HT-29 (cell line): ENCODE results near the gene MIPOL1. TPM values are rescaled to one million over a fixed set of nuclear protein-coding genes. Genes with fewer than 3 reads are reported as not detected.

Experiments used
- DNase-seq: peaks from one replicate; pipeline ENCODE4 v3.0.0-alpha.2; 2015; ENCODE audit warnings: low spot score
- total RNA-seq: library from RNA; depleted of rRNA; stranded (reverse); fragments of >200 nt; shearing (Covaris generic); gene quantifications from 2 replicates; pipeline ENCODE4 v1.2.3, GENCODE V29; 2014

The MIPOL1 gene
- total RNA-seq, 1 experiment from 2014 or later = 0.51 TPM

DNA sequence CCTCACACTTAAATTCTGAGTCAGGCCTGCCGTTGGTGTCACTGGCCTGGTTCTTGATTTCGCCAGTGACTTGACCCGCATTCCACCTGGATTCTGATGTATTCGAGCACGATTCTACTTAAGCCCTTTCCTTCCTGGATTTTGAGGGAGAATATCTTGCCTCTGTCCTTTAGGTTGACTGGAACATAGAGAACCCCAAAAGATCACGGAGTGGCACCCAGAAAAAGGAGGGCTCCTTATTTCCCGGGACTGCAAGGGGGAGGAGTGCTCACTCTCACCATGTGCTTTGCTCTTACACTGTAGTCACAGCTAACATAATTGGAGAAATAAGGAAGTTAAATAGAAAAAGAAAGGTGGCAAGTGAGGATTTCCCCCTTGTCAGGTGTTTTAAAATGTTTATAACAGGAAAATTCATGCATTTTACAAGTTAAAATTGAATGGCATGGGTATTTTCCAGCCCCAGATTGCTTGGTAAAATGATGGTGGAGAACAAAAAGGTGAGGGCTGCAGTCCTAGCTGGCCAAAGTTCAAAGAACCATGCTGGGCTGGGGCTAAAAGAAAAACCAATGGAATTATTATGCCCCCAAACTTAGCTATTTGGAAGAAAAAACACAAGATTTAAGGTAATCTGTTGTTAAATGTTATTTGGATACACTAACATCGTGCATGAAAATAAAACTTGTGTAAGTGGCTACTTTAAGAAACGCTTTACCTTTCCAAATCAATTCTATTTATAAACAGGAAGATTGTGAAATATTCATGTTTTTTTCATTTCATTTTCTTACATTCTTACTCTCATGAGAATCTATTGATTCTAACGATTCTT is 388.4 kb downstream of the MIPOL1 start:
- peak; percentile 69 for DNase-seq

- DNase-seq = no peak
These were observed 389.0 kb downstream of the MIPOL1 start for GRCh38 chr14:37586797-37587130.

DNA sequence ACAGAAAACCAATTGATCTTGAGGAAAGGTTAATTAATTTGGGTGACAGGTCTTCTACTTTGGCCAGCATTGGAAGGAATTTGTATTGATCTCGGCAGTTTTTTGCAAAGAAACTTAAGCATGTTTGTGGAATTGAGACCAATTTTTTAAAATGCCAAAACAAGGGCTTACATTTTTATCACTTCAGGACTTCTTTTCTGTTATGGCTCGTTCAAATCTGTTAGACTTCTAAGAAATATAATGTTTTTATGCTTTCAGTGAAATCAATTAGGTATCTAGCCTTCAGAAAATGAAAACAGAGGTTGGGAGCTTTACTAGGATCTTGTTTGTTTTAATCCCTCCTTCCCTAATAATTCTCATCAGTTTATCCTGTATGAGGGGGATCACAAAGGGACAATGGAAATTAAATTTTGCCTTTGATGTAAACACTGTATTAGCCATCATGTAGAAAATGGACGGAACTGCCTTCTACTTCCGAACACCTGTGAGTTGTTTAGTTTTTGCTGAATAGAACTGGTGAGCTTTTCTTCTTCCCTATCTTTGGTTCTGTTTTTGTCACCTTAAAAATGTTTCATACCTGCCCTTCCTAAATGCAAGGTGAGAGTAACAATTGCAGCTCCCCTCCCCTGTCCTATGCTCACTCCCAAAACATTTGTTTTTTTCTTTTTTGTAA is 389.5 kb downstream of the MIPOL1 start:
- DNase-seq = peak; percentile 68

- DNase-seq = peak; percentile 61
These were observed 390.3 kb downstream of the MIPOL1 start for GRCh38 chr14:37587881-37588666.

- DNase-seq = peak; percentile 61
These were observed 390.9 kb downstream of the MIPOL1 start for GRCh38 chr14:37588667-37588955.

- peak; percentile 64 for DNase-seq
These were observed 391.4 kb downstream of the MIPOL1 start for GRCh38 chr14:37588956-37589714.

- peak; percentile 61 for DNase-seq
These were observed 392.1 kb downstream of the MIPOL1 start for GRCh38 chr14:37589715-37590427.

DNA sequence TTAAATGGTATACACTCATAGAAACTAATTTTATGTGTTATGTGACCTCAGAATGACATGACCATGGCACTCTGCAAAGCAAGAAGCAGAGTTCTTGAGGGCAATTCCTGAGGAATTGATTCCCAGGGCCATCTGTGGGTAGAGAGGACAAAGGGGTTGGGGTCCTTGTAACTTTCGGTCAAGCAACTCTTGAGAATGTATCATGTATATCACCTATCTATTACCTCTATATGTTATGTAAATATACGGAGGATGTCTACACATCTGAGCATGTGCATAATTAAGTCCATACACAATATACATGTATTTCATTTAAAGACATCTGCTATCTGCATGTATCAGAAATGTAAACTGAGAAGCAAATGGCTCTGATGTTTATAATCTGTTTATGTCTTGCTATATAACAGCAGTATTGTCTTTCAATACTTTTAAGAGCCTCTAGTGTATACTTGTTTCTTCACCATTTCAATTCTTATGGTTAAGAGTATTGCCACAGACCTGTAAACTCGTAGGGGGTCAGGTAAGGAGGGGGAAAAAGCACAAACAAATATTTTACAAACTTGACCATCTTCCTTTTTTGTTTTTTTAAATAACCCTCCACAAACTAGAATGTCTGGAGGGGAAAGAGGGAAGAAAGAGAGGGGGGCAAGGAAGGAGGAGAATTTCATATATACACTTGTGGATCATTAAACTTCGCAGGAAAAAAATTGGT is 392.8 kb downstream of the MIPOL1 start:
- DNase-seq = peak; percentile 65

DNA sequence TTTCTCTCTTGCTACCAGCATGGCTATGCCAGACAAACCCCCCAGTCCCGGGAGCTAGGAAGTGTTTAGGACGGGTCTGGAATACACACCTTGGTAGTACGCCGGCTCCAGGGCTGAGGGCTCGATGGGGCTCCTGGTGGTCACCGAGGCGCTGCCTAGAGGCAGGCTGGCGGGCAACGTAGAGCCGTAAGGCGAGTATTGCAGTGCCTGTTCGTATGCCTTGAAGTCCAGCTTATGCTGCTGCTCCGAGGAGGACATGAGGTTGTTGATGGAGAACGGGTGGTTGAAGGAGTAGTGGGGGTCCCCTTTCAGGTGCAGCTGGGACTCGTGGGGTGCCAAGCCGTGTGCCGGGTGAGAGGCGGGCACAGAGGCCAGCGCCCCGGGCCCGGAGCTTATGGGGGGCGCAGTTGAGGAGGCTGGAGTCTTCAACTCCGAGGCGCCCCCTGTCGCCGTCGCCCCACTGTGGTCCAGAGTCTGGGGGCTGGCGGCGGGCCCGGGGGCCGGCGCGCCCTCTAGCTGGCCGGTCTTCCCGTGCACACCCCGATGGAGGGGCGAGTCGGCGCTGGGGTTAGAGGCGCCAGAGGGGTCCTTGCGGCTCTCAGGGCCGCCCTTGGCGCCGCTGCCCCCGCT is 393.7 kb downstream of the MIPOL1 start:
- DNase-seq = peak; percentile 66

DNA sequence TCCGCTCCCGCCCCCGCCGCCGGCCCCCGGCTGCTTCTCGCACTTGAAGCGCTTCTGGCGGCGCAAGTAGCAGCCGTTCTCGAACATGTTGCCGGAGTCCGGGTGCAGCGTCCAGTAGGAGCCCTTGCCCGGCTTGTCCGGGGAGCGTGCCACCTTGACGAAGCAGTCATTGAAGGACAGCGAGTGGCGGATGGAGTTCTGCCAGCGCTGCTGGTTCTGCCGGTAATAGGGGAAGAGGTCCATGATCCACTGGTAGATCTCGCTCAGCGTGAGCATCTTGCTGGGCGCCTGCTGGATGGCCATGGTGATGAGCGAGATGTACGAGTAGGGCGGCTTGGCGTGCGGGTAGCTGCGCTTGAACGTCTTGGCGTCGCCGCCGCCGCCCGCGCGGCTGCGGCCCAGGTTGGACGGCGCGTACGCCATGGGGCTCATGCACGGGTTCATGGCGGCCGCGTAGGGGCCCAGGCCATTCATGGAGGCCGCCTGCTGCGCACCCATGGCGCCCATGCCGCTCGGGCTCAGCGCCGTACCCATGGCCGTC is 394.3 kb downstream of the MIPOL1 start:
- DNase-seq = peak; percentile 62

DNA sequence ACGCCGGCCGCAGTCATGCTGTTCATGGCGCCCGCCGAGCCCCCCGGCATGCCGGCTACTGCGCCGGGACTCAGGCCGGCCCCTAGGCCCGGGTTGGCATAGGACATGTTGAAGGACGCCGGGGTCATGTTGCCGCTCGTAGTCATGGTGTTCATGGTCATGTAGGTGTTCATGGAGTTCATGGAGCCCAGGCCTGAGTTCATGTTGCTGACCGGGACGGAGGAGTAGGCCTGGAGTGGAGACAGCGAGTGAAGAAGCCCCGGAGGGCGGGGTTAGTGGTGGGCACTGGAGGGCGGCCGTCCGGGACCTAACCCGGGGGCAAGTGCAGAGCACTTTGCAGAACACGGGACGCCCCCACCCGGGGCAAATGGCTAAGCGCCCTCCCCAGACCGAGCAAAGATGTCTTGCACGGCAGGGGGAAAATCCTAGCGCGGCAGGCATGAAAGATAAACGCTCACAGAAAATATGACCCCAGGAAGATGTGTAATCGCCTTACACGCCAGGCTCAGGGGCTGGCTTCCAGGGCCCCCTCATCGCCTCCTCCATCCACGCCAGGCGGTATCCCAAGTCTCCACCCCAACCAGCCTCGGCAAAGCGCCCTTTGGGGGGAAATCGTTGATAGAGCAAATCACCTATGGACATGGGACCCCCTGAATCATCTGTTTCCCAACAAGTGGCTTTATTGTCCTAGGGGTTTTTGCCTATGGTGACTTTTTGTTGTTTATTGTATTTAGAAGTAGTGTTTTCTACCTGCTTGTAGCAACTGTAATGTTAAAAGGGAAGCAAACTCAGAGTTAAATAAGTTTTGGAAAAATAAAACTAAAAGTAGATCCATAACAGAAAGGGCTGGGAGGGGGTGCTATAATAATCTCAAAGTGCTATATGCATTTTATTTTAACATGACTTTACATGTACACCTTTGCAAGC is 395.0 kb downstream of the MIPOL1 start:
- DNase-seq = peak; percentile 57

DNA sequence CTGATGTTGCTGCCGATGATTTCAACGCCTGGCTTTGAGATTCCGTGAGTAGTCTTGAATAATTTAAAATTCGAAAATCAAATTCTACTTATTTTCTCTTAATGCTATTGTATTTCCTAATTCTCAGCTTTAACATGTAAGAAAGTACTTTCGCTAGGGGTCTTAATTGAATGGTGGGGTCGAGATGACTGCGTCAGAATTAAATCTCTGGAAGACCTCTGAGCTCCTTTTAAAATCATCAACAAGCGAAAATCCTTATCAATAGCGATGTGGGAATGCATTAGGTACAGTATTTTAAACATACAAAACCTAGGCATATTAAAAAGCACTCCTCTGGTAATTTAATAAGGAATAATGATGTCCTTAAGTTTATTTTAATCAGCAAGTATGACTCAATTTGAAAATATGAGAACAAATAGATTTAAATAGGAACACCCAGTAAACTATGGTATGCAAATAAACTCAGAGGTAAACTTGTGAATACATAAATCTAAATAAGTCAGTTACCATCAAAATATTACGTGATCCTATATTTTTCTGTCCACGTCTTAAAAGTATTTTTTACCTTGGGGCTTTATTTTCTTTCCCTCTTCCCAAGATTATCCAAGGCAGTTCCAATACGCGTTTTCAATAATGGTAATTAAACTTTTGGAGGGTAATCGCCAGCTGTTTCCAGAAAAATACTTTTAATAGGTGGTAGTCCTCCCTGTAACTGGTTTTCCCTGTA is 395.9 kb downstream of the MIPOL1 start:
- DNase-seq = peak; percentile 71

GRCh38 chr14:37594238-37594970 is 396.7 kb downstream of the MIPOL1 start:
- peak; percentile 99 for DNase-seq

DNA sequence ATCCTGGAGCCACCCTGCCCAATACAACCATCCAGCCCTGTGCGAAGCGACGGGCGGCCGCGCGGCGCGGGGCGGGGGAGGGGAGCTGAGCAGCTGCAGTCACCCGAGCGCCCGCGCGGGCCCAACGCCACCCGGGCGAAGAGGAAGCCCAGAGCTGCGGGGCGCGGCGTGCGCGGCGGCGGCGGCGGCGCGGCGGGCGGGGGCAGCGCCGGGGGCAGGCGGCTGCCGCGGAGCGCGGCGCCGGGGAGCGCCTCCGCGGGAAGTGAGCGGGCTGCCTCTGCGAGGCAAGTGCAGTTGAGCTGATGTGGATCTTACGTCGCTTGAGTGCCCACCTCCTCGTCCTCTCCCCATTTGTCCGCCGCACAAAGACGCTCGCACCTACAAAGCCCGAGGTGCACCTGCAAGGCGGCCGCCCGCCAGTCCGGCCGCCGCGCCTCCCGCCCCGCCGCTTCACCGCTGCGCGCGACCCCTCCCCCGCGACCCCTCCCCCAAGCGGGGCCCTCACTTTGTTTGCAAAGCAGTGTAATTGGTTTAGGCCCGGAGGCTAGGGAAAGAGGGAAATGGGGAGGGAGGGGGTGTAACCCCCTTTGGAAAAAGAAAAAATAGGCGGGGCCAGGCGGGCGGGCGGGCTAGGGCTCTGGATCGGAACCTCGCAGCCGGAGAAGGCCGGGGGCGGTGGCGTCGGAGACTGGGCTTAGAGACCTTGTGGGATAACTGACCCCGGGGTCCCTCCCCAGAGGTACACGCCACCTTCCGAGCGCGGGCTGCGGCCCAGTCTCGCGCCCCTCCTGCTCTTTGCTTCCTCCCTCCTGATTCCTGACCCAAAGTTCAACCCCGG is 397.5 kb downstream of the MIPOL1 start, which contains the start of the genes FOXA1 and TTC6:
FOXA1 (minus strand) TSS at position 279 of the 838 bp plus-strand sequence; CDS start at position 2, 277 bp downstream.
TTC6 (plus strand) TSS at position 659 of the 838 bp plus-strand sequence. CDS start 26,436 bp downstream, outside the sequence.
- peak; percentile 69 for DNase-seq

GRCh38 chr14:37595809-37596621 is 398.3 kb downstream of the MIPOL1 start:
- DNase-seq = peak; percentile 87
